Measurements from ENCODE around the gene LKAAEAR1.

DNA sequence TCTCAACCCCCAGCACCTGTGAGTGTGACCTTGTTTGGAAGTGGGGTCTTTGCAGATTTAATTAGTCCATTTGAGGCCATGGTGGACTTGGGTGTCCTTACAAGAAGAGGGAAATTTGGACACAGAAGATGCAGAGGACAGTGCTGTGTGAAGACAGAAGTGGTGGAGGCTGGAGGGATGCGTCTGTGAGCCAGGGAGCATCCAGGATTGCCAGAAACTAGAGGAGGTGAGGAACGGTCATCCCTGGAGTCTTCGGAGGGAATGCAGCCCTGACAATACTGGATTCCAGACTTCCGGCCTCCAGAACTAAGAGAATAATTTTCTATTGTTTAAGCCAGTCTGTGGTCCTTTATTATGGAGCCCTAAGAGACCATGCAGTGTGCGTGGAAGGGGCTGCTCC lies 46.1 kb upstream of the LKAAEAR1 start:
- no peak for TF ChIP-seq POLR2A (IDR thresholded peaks at IDR 0.05)
- TF ChIP-seq, protein P1, sequence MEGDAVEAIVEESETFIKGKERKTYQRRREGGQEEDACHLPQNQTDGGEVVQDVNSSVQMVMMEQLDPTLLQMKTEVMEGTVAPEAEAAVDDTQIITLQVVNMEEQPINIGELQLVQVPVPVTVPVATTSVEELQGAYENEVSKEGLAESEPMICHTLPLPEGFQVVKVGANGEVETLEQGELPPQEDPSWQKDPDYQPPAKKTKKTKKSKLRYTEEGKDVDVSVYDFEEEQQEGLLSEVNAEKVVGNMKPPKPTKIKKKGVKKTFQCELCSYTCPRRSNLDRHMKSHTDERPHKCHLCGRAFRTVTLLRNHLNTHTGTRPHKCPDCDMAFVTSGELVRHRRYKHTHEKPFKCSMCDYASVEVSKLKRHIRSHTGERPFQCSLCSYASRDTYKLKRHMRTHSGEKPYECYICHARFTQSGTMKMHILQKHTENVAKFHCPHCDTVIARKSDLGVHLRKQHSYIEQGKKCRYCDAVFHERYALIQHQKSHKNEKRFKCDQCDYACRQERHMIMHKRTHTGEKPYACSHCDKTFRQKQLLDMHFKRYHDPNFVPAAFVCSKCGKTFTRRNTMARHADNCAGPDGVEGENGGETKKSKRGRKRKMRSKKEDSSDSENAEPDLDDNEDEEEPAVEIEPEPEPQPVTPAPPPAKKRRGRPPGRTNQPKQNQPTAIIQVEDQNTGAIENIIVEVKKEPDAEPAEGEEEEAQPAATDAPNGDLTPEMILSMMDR (IDR thresholded peaks at IDR 0.05): no peak
